CD4-positive, alpha-beta T cell treated with Interleukin-2 at 100 ng/mL for 4 hours (primary cell): Measurements from ENCODE around the gene LZIC.

ENCODE experiments used
- DNase-seq: peaks from one replicate; pipeline ENCODE4 v3.0.0-alpha.2; 2020; ENCODE audit warnings: low spot score

LZIC gene

GRCh38 chr1:9910423-9911178 lies 32.6 kb downstream of the LZIC start:
- peak; percentile 100 for DNase-seq

- DNase-seq = no peak
These were observed 33.1 kb downstream of the LZIC start, which contains the start of gene CTNNBIP1 for GRCh38 chr1:9910076-9910422. CTNNBIP1 (minus strand) TSS chr1:9910269; CDS start chr1:9872064, 38,205 bp downstream.

GRCh38 chr1:9909234-9910046 lies 33.8 kb downstream of the LZIC start:
- DNase-seq = no peak

- DNase-seq = no peak
These were observed 34.3 kb downstream of the LZIC start for GRCh38 chr1:9908871-9909233.

GRCh38 chr1:9907441-9907840 lies 35.8 kb downstream of the LZIC start:
- DNase-seq = no peak

GRCh38 chr1:9906466-9906865 lies 36.7 kb downstream of the LZIC start:
- no peak for DNase-seq

GRCh38 chr1:9905010-9905409 lies 38.2 kb downstream of the LZIC start:
- DNase-seq = no peak

- DNase-seq = no peak
These were observed 38.6 kb downstream of the LZIC start for GRCh38 chr1:9904596-9904995.

- DNase-seq = no peak
These were observed 39.2 kb downstream of the LZIC start for GRCh38 chr1:9903801-9904527.

GRCh38 chr1:9902060-9902452 lies 41.1 kb downstream of the LZIC start:
- DNase-seq = no peak

GRCh38 chr1:9901148-9902059 lies 41.8 kb downstream of the LZIC start:
- DNase-seq = no peak

GRCh38 chr1:9900142-9901043 lies 42.8 kb downstream of the LZIC start:
- no peak for DNase-seq

GRCh38 chr1:9894115-9894514 lies 49.1 kb downstream of the LZIC start:
- no peak for DNase-seq

- DNase-seq = no peak
These were observed 50.3 kb downstream of the LZIC start for GRCh38 chr1:9892563-9893528.

- no peak for DNase-seq
These were observed 52.0 kb downstream of the LZIC start for GRCh38 chr1:9891207-9891606.

- DNase-seq = no peak
These were observed 52.9 kb downstream of the LZIC start for GRCh38 chr1:9890224-9890731.

- DNase-seq = no peak
These were observed 53.8 kb downstream of the LZIC start for GRCh38 chr1:9889411-9889810.

- no peak for DNase-seq
These were observed 54.3 kb downstream of the LZIC start for GRCh38 chr1:9888886-9889285.

- DNase-seq = no peak
These were observed 56.1 kb downstream of the LZIC start for GRCh38 chr1:9887070-9887469.
